ENCODE results near the gene THAP6. TPM values are rescaled to one million over a fixed set of nuclear protein-coding genes. Genes with fewer than 3 reads are reported as not detected.

The THAP6 gene
- total and polyA plus RNA-seq, 2 of the 8 experiments (the other 6 are each of a cell fraction or from before 2014, with no cell fraction given) = 3.3 to 9.7 TPM

DNA sequence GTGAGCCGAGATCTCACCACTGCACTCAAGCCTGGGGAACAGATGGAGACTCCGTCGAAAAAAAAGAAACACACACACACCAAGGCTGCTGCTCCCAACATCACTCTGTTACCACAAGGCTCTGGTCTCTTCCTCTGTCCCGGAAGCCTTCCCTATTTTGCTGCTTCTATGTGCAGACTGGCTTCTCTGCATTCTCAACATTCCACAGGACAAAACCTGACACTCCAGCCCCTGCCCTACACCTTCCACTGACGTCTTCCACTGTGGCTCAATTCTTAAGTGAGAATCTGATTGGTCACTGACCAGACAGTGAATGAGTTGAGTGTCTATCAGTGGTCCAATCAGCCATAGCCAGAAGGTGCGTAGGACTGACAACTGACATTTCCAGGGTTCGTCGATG is 47.5 kb downstream of the THAP6 start:
- H2BK15ac ChIP-seq (ENCODE audit: low read length) = no peak overlapping the region; the same call in 1 of the 2 replicates
- H2AK5ac ChIP-seq (ENCODE audit: low read depth, low read length) = no peak overlapping the region
- peak overlapping the region; percentile 28 for H4K5ac ChIP-seq (ENCODE audit: insufficient read length, low read depth, low read length)
- no peaks in the 10 kb centered on the region for H3K23me2 ChIP-seq (ENCODE audit: low read depth, low read length)
- no peak overlapping the region for H3K4ac ChIP-seq (replicated peaks; ENCODE audit: insufficient read length, low read depth, low read length)
- no peak overlapping the region for H3K4me3 ChIP-seq (ENCODE audit: extremely low read depth in 1 of 4, insufficient read depth in 2 of 4, low read depth in 3 of 4, low read length in 4 of 4)
- peak overlapping the region; percentile 5; the same call in 1 of the 2 replicates for H2BK12ac ChIP-seq (ENCODE audit: low read depth, low read length)
- no peak overlapping the region for H2BK120ac ChIP-seq (replicated peaks; ENCODE audit: low read depth, low read length)
- no peak overlapping the region for H3K9ac ChIP-seq (replicated peaks in 1 of 4; ENCODE audit: extremely low read depth in 1 of 4, low read depth in 3 of 4, low read length in 3 of 4)
- no peaks in the 10 kb centered on the region for H3K79me1 ChIP-seq (ENCODE audit: low read depth, low read length)
- H4K91ac ChIP-seq (replicated peaks; ENCODE audit: insufficient read length, low read length) = no peak overlapping the region
- DNase-seq (ENCODE audit: low read depth in 1 of 2, low spot score in 2 of 2) (peak in 1 of 2 experiments; percentile 33), FAIRE-seq (peak; percentile 88)
- ChIA-PET POLR2A (ENCODE audit: partially characterized antibody) (interaction anchor here (1.7 kb wide), 1 partner anchor 15 kb away, joined by 4 read pairs; no protein-coding TSS in a partner anchor), CTCF (ENCODE audit: partially characterized antibody) (interaction anchor here (1.3 kb wide), 1 partner anchor 333 kb away, joined by 5 read pairs; no protein-coding TSS in a partner anchor)
- no peak overlapping the region for H3K14ac ChIP-seq (ENCODE audit: insufficient read length)
- no peak overlapping the region for H3K56ac ChIP-seq (replicated peaks; ENCODE audit: insufficient read length, low read depth, low read length)
- H3K27me3 ChIP-seq (replicated peaks in 1 of 4; ENCODE audit: control insufficient read depth in 3 of 4, extremely low read depth in 1 of 4, insufficient read depth in 3 of 4, low read length in 3 of 4) = no peaks in the 10 kb centered on the region
- no peak overlapping the region for H2BK5ac ChIP-seq (ENCODE audit: low read depth, low read length)
- H4K20me1 ChIP-seq (replicated peaks in 1 of 2; ENCODE audit: control insufficient read depth in 1 of 2, insufficient read depth in 2 of 2, low read length in 2 of 2) = no peaks in the 10 kb centered on the region
- H3K27ac ChIP-seq (ENCODE audit: low read depth, low read length) = no peak overlapping the region
- H3K36me3 ChIP-seq (ENCODE audit: control insufficient read depth in 2 of 4, insufficient read depth in 4 of 4, low read length in 3 of 4) = no peaks in the 10 kb centered on the region
- no peaks in the 10 kb centered on the region for H3K9me3 ChIP-seq (ENCODE audit: insufficient read depth in 2 of 2, low read depth in 1 of 2, low read length in 1 of 2)
- H3K23ac ChIP-seq (ENCODE audit: insufficient read length) = no peak overlapping the region
- H3K4me2 ChIP-seq (ENCODE audit: insufficient read depth in 1 of 2, low read depth in 2 of 2, low read length in 2 of 2) = peak overlapping the region; percentile 15 to 45; a peak in 2 of 4 replicates
- H3K4me1 ChIP-seq (replicated peaks in 1 of 4; ENCODE audit: control insufficient read depth in 3 of 4, insufficient read depth in 4 of 4, low read length in 3 of 4) = peaks cover 0 to 5% (median 3%) of the 10 kb centered on the region in 4 experiments; a peak in 2 of 7 replicates
- H2AFZ ChIP-seq (ENCODE audit: low read length) = 0 out of 2 replicates have a peak overlapping the region, but pooled peaks have one; percentile 15
- no peaks in the 10 kb centered on the region for H3K79me2 ChIP-seq (ENCODE audit: control insufficient read depth in 1 of 2, insufficient read depth in 2 of 2, low read length in 2 of 2)
- 76% methylated on average over 8 of the region's 8 CpGs; no CpG with 5 or more reads in 1 of the 2 experiments for WGBS, 2 experiments (ENCODE audit: extremely low coverage in 1 of 2, insufficient coverage in 1 of 2, insufficient read length in 1 of 2, insufficient replicate concordance in 2 of 2, low coverage in 1 of 2, low lambda C conversion rate in 2 of 2, missing lambda C conversion rate in 1 of 2)
- H2BK20ac ChIP-seq (ENCODE audit: low read length) = no peak overlapping the region
- H3K18ac ChIP-seq (ENCODE audit: extremely low read depth, low read length) = no peak overlapping the region; the same call in 1 of the 2 replicates
- H4K8ac ChIP-seq (ENCODE audit: extremely low read depth, insufficient read depth, low read length) = peak overlapping the region; percentile 54; the same call in 1 of the 2 replicates
- TF ChIP-seq BCL11A (IDR thresholded peaks at IDR 0.05; ENCODE audit: low read depth in 2 of 2, low read length in 2 of 2) (no peak), CBX8 (IDR thresholded peaks at IDR 0.05; ENCODE audit: borderline replicate concordance, low read depth, low read length) (no peak), RBBP5 (IDR thresholded peaks at IDR 0.05; ENCODE audit: borderline replicate concordance, low read depth, low read length) (peak; percentile 53; the same call in 1 of the 2 replicates), ASH2L (IDR thresholded peaks at IDR 0.05; ENCODE audit: low read length) (peak; percentile 55), NRF1 (IDR thresholded peaks at IDR 0.05; ENCODE audit: low read depth, low read length) (no peak), TEAD4 (IDR thresholded peaks at IDR 0.05; ENCODE audit: low read depth, low read length) (peak; percentile 95), TAF7 (optimal IDR thresholded peaks at IDR 0.05; ENCODE audit: borderline replicate concordance, low read depth, low read length) (no peak), PHF8 (conservative IDR thresholded peaks at IDR 0.05; ENCODE audit: low read depth, low read length) (no peak), SP4 (IDR thresholded peaks at IDR 0.05; ENCODE audit: low read length) (no peak), BACH1 (IDR thresholded peaks at IDR 0.05; ENCODE audit: low read length) (no peak)
- TF ChIP-seq, protein P1, sequence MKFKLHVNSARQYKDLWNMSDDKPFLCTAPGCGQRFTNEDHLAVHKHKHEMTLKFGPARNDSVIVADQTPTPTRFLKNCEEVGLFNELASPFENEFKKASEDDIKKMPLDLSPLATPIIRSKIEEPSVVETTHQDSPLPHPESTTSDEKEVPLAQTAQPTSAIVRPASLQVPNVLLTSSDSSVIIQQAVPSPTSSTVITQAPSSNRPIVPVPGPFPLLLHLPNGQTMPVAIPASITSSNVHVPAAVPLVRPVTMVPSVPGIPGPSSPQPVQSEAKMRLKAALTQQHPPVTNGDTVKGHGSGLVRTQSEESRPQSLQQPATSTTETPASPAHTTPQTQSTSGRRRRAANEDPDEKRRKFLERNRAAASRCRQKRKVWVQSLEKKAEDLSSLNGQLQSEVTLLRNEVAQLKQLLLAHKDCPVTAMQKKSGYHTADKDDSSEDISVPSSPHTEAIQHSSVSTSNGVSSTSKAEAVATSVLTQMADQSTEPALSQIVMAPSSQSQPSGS (IDR thresholded peaks at IDR 0.05; ENCODE audit: low read length) = no peak
